SK-N-SH (cell line): Measurements from ENCODE around the gene LILRA1. TPM values are rescaled to one million over a fixed set of nuclear protein-coding genes. Genes with fewer than 3 reads are reported as not detected.
"Not testable (repeated sequence)": the region's sequence is repeated elsewhere in the genome, so short reads cannot be mapped to it uniquely, and the experiment has no call there.

Experiments used
- CTCF ChIA-PET: fragments of 300-600, 350-600 bp; formaldehyde crosslinking; extraction: SDS; loops from one replicate; lab custom pipeline; 2021; lab: Yijun Ruan, JAX
- POLR2A ChIA-PET: fragments of 350-600 bp; sonication (Branson Sonifier 250); formaldehyde crosslinking; extraction: SDS; loops from one replicate; lab custom pipeline; 2020; ENCODE audit warnings: antibody characterized with exemption, inconsistent platforms; lab: Yijun Ruan, JAX
- DNase-seq: peaks from one replicate; pipeline ENCODE4 v3.0.0; 2012
- H2AFZ ChIP-seq: fragments of 200-600 bp; sonication (generic); 2 replicates; pipeline ENCODE4 v1.8.1; 2016; ENCODE audit warnings: antibody characterized with exemption, mild to moderate bottlenecking, low read depth
- H3F3A ChIP-seq: fragments of 200-600 bp; sonication (generic); replicated peaks from 2 replicates; pipeline ENCODE3; 2016; ENCODE audit warnings: antibody characterized with exemption, mild to moderate bottlenecking; ENCODE audit not compliant: insufficient read depth
- H3K27ac ChIP-seq, 2 experiments: fragments of 200-500 bp in 1 of 2; fragments of 200-600 bp in 1 of 2; sonication (Bioruptor generic) in 1 of 2; sonication (generic), shearing (Covaris generic) in 1 of 2; 2 replicates each; pipeline versions ENCODE4 v1.5.1 to v1.6.1; 2014 to 2016; ENCODE audit warnings: low read depth in 2 of 2, inconsistent platforms in 1 of 2, low read length in 1 of 2, mild to moderate bottlenecking in 1 of 2, mixed read lengths in 1 of 2
- H3K27me3 ChIP-seq: fragments of 200-600 bp; sonication (generic), shearing (Covaris generic); 2 replicates; pipeline ENCODE4 v1.6.1; 2016; ENCODE audit warnings: mixed run types; ENCODE audit not compliant: insufficient read depth
- H3K36me3 ChIP-seq, 2 experiments: fragments of 200-500 bp in 1 of 2; fragments of 200-600 bp in 1 of 2; sonication (Bioruptor generic) in 1 of 2; sonication (generic) in 1 of 2; replicated peaks in 1 of 2; 2 replicates each; pipeline versions ENCODE3 to v1.5.1; 2014 to 2016; ENCODE audit warnings: low read length in 1 of 2, mild to moderate bottlenecking in 1 of 2; ENCODE audit not compliant: insufficient read depth in 2 of 2, control insufficient read depth in 1 of 2
- H3K4me1 ChIP-seq, 2 experiments: fragments of 200-500 bp in 1 of 2; fragments of 200-600 bp in 1 of 2; sonication (Bioruptor generic) in 1 of 2; sonication (generic), shearing (Covaris generic) in 1 of 2; 2 replicates each; pipeline versions ENCODE4 v1.5.1 to v1.6.1; 2014 to 2016; ENCODE audit warnings: low read depth in 1 of 2, low read length in 1 of 2, mixed run types in 1 of 2; ENCODE audit not compliant: insufficient read depth in 2 of 2, control insufficient read depth in 1 of 2
- H3K4me2 ChIP-seq: fragments of 200-600 bp; sonication (generic), shearing (Covaris generic); 2 replicates; pipeline ENCODE4 v1.6.1; 2017; ENCODE audit warnings: mixed run types
- H3K4me3 ChIP-seq, 2 experiments: fragments of 200-500 bp in 1 of 2; fragments of 200-600 bp in 1 of 2; sonication (Bioruptor generic) in 1 of 2; sonication (generic), shearing (Covaris generic) in 1 of 2; 2 replicates each; pipeline versions ENCODE4 v1.5.1 to v1.8.1; 2014 to 2016; ENCODE audit warnings: low read depth in 2 of 2, inconsistent platforms in 1 of 2, low read length in 1 of 2, mild to moderate bottlenecking in 1 of 2, mixed read lengths in 1 of 2, moderate library complexity in 1 of 2
- H3K79me2 ChIP-seq: fragments of 200-600 bp; sonication (generic); 2 replicates; pipeline ENCODE4 v1.8.1; 2017; ENCODE audit warnings: mild to moderate bottlenecking; ENCODE audit not compliant: insufficient read depth
- H3K9ac ChIP-seq: fragments of 200-600 bp; sonication (generic); 2 replicates; pipeline ENCODE4 v1.6.1; 2017; ENCODE audit warnings: mixed run types
- H3K9me2 ChIP-seq: fragments of 200-600 bp; sonication (generic); 2 replicates; pipeline ENCODE4 v1.6.1; 2017; ENCODE audit warnings: mixed run types
- H3K9me3 ChIP-seq: fragments of 200-600 bp; sonication (generic); 2 replicates; pipeline ENCODE4 v1.6.1; 2017; ENCODE audit warnings: mixed run types, mild to moderate bottlenecking, moderate library complexity
- H4K20me1 ChIP-seq: fragments of 200-600 bp; sonication (generic); 2 replicates; pipeline ENCODE4 v1.6.1; 2017; ENCODE audit warnings: mild to moderate bottlenecking, mixed run types; ENCODE audit not compliant: insufficient read depth
- IRF3 ChIP-seq: fragments of 150-350 bp; IDR thresholded peaks from 2 replicates; pipeline ENCODE4 v1.6.1; 2016; ENCODE audit warnings: mild to moderate bottlenecking, low read depth, low read length
- JUND ChIP-seq: IDR thresholded peaks from 2 replicates; pipeline ENCODE4 v1.4.0; 2012
- REST ChIP-seq: IDR thresholded peaks from 2 replicates; pipeline ENCODE4 v1.6.1; 2012; ENCODE audit warnings: mild to moderate bottlenecking, low read depth, low read length, moderate library complexity
- SIN3A ChIP-seq: IDR thresholded peaks from 2 replicates; pipeline ENCODE4 v1.6.1; 2012; ENCODE audit warnings: low read depth, mild to moderate bottlenecking, low read length, moderate library complexity, borderline replicate concordance
- YY1 ChIP-seq: IDR thresholded peaks from 2 replicates; pipeline ENCODE4 v1.4.0; 2012; ENCODE audit warnings: low read depth, mild to moderate bottlenecking
- WGBS: methylation state at CpG from one replicate; pipeline ENCODE4 v1.1.6; 2017; ENCODE audit warnings: low lambda C conversion rate; 5-methylcytosine and 5-hydroxymethylcytosine counted together
- polyA plus RNA-seq, 3 experiments: library from polyadenylated mRNA; depleted of rRNA; stranded (reverse); fragments of >200 nt; gene quantifications; 2 replicates each; pipeline ENCODE4 v1.2.3, GENCODE V29; 2012

Gene LILRA1
- polyA plus RNA-seq, 1 of the 3 experiments (the other 2 are of a cell fraction): not detected

- TF ChIP-seq REST: no peak
Measured at GRCh38 chr19:54576411-54576976, 16.9 kb upstream of the LILRA1 start (continued).

GRCh38 chr19:54577334-54577733 is 16.1 kb upstream of the LILRA1 start:
- no peaks in the 10 kb centered on the region for H3F3A ChIP-seq
- no peak overlapping the region for H3K27ac ChIP-seq
- no peaks in the 10 kb centered on the region for H3K9me2 ChIP-seq
- H3K4me3 ChIP-seq: no peak overlapping the region
- no peaks in the 10 kb centered on the region for H4K20me1 ChIP-seq
- H3K9me3 ChIP-seq: no peaks in the 10 kb centered on the region
- H3K27me3 ChIP-seq: peaks cover 24% of the 10 kb centered on the region
- no peak overlapping the region for H2AFZ ChIP-seq
- ChIA-PET POLR2A (no interaction called here), CTCF (no interaction called here)
- H3K4me1 ChIP-seq: no peaks in the 10 kb centered on the region
- DNase-seq: no peak
- TF ChIP-seq REST (no peak), JUND (no peak), IRF3 (no peak), SIN3A (no peak), YY1 (no peak)
- H3K4me2 ChIP-seq: no peak overlapping the region
- no peaks in the 10 kb centered on the region for H3K79me2 ChIP-seq
- H3K9ac ChIP-seq: no peak overlapping the region
- WGBS: 0% methylated on average over 2 of the region's 3 CpGs
- H3K36me3 ChIP-seq: no peaks in the 10 kb centered on the region

GRCh38 chr19:54578268-54578667 is 15.2 kb upstream of the LILRA1 start:
- H2AFZ ChIP-seq, H3F3A ChIP-seq, H4K20me1 ChIP-seq, H3K9me2 ChIP-seq, H3K4me3 ChIP-seq, H3K9me3 ChIP-seq, H3K79me2 ChIP-seq, H3K27ac ChIP-seq, H3K4me2 ChIP-seq, POLR2A ChIA-PET, H3K36me3 ChIP-seq, H3K9ac ChIP-seq, H3K4me1 ChIP-seq, DNase-seq, CTCF ChIA-PET: not testable (repeated sequence)
- H3K27me3 ChIP-seq: peaks cover 16% of the 10 kb centered on the region
- 10% methylated on average over 5 of the region's 5 CpGs for WGBS
